Uterus (tissue), 4 donors: ENCODE data around the gene MACROD1. TPM values are rescaled to one million over a fixed set of nuclear protein-coding genes. Genes with fewer than 3 reads are reported as not detected.
"Not testable (repeated sequence)": the region's sequence is repeated elsewhere in the genome, so short reads cannot be mapped to it uniquely, and the experiment has no call there.

Experiments used
- DNase-seq, 2 donors: peaks; one replicate each; pipeline ENCODE4 v3.0.0-alpha.2; 2019 to 2020
- H3K27ac ChIP-seq, 2 donors: fragments of 200-600 bp; sonication (generic); 1 replicate in 1 of 2; 2 replicates in 1 of 2; pipeline ENCODE4 v1.5.1; 2016 to 2018
- H3K27me3 ChIP-seq, 2 donors: fragments of 200-600 bp; sonication (generic); one replicate each; pipeline ENCODE4 v1.5.1; 2018 to 2019; ENCODE audit warnings: control low read depth in 1 of 2
- H3K36me3 ChIP-seq, 2 donors: fragments of 200-600 bp; sonication (generic); one replicate each; pipeline ENCODE4 v1.5.1; 2019; ENCODE audit warnings: control low read depth in 1 of 2
- H3K4me1 ChIP-seq, 2 donors: fragments of 200-600 bp; sonication (generic); one replicate each; pipeline ENCODE4 v1.5.1; 2018 to 2019; ENCODE audit warnings: control low read depth in 1 of 2
- H3K4me3 ChIP-seq, 2 donors: fragments of 200-600 bp; sonication (generic); 1 replicate in 1 of 2; 2 replicates in 1 of 2; pipeline ENCODE4 v1.5.1; 2018 to 2019; ENCODE audit warnings: mild to moderate bottlenecking in 1 of 2
- H3K9me3 ChIP-seq, 2 donors: fragments of 200-600 bp; sonication (generic); one replicate each; pipeline ENCODE4 v1.5.1; 2019; ENCODE audit warnings: control low read depth in 1 of 2
- POLR2A ChIP-seq, 2 donors: fragments of 450-650 bp; IDR thresholded peaks; one replicate each; pipeline ENCODE4 v1.6.1; 2016; ENCODE audit warnings: antibody characterized with exemption in 2 of 2, mild to moderate bottlenecking in 1 of 2, moderate library complexity in 1 of 2
- intact Hi-C: fragments of 100-400 bp; cut with DNase I; formaldehyde crosslinking; loops from one replicate; pipeline ENCODE4 v1.15.1; 2023; ENCODE audit warnings: low total_unique reads
- total RNA-seq, 4 donors: library from RNA; depleted of rRNA in 3 of 4; stranded (reverse); fragments of >200 nt in 3 of 4; gene quantifications; one replicate each; pipeline versions ENCODE4 v1.1.0 to v1.2.4, GENCODE V29; 2014 to 2023
- TF ChIP-seq, protein P1 (sequence below), 4 experiments: fragments of 200-600 bp in 2 of 4; fragments of 450-650 bp in 2 of 4; sonication (generic) in 2 of 4; IDR thresholded peaks; one replicate each; pipeline ENCODE4 v1.5.1; 2016 to 2019; ENCODE audit warnings: antibody characterized with exemption in 4 of 4, mild to moderate bottlenecking in 2 of 4, moderate library complexity in 1 of 4
- donor health status: DM: yes; HTN: yes; CAD: no.

Gene MACROD1
- total RNA-seq, 4 donors from 2014 or later, result 1.8 to 27.1 (median 6.6) TPM

- TF ChIP-seq, protein P1, sequence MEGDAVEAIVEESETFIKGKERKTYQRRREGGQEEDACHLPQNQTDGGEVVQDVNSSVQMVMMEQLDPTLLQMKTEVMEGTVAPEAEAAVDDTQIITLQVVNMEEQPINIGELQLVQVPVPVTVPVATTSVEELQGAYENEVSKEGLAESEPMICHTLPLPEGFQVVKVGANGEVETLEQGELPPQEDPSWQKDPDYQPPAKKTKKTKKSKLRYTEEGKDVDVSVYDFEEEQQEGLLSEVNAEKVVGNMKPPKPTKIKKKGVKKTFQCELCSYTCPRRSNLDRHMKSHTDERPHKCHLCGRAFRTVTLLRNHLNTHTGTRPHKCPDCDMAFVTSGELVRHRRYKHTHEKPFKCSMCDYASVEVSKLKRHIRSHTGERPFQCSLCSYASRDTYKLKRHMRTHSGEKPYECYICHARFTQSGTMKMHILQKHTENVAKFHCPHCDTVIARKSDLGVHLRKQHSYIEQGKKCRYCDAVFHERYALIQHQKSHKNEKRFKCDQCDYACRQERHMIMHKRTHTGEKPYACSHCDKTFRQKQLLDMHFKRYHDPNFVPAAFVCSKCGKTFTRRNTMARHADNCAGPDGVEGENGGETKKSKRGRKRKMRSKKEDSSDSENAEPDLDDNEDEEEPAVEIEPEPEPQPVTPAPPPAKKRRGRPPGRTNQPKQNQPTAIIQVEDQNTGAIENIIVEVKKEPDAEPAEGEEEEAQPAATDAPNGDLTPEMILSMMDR (IDR thresholded peaks at IDR 0.05), result peak in 1 of 4 experiments; percentile 7
- TF ChIP-seq POLR2A (IDR thresholded peaks at IDR 0.05), result no peak
- no peaks in the 10 kb centered on the region for H3K9me3 ChIP-seq
- intact Hi-C loops, result no loop called here
- peak overlapping the region; percentile 68 for H3K27ac ChIP-seq
- H3K27me3 ChIP-seq, result no peaks in the 10 kb centered on the region
- no peak for DNase-seq
- no peaks in the 10 kb centered on the region for H3K36me3 ChIP-seq
- H3K4me1 ChIP-seq, result peaks cover 0 to 10% of the 10 kb centered on the region in 2 donors
- peak overlapping the region; percentile 53 to 63 for H3K4me3 ChIP-seq
Measured at GRCh38 chr11:64165481-64165841, 452 bp downstream of the MACROD1 start.

DNA sequence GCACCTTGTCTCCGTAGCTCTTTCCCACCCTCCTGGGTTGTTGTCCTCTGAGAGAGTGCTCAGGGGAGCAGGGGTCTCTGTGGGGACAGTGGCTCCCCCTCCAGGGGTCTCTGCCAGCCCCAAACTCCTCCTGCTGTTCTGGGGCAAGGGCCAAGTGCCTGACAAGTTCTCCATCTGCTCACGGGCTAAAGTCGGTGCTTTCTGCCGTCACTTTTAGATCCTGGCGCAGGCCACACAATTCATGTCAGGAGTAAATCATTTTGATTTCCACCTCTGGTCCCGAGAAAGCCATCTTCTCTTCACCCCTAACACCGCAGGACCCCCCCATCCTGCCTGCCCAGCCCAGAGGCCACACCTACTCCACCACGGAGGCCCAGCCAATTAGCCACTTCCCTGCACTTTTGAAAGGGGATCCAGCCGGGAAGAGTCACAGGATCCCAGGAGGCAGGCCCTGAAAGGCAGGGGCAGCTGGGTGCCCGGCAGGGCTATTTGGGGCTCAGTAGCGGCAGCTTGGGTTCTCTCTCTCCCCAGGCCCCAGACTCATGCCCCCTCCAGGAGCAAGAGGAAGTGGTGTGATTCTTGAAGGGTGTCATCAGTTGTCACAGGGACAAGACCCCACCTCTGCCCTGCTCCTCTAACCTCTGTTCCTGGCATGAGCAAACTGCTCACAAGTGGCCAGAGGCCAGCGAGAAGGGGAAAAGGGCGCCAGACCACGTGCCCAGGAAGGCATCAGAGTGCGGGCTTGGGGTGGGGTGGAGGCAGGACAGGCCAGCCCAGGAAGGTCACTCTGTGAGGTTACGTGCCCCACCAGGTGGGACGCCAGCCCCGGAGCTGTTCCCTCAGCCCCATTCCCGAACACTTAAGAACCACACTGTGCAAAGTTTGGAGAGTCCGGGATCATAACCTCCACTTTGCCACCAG, 1.3 kb downstream of the MACROD1 start:
- Histone ChIP-seq H3K27ac (peak overlapping the region; percentile 68), H3K36me3 (no peaks in the 10 kb centered on the region), H3K4me1 (peaks cover 0 to 10% of the 10 kb centered on the region in 2 donors), H3K4me3 (peak overlapping the region; percentile 53 to 63), H3K9me3 (no peaks in the 10 kb centered on the region), H3K27me3 (no peaks in the 10 kb centered on the region)
- intact Hi-C loops, result no loop called here
- TF ChIP-seq, protein P1 (IDR thresholded peaks at IDR 0.05), result no peak
- TF ChIP-seq POLR2A (IDR thresholded peaks at IDR 0.05), result no peak
- DNase-seq, result no peak

GRCh38 chr11:64163951-64164350, 2.0 kb downstream of the MACROD1 start:
- Histone ChIP-seq H3K27ac (no peak overlapping the region), H3K4me3 (no peak overlapping the region), H3K27me3 (no peaks in the 10 kb centered on the region), H3K4me1 (peaks cover 0 to 10% of the 10 kb centered on the region in 2 donors), H3K36me3 (no peaks in the 10 kb centered on the region), H3K9me3 (no peaks in the 10 kb centered on the region)
- no peak for DNase-seq
- TF ChIP-seq, protein P1 (IDR thresholded peaks at IDR 0.05), result no peak
- no peak for TF ChIP-seq POLR2A (IDR thresholded peaks at IDR 0.05)
- intact Hi-C loops, result no loop called here

DNA sequence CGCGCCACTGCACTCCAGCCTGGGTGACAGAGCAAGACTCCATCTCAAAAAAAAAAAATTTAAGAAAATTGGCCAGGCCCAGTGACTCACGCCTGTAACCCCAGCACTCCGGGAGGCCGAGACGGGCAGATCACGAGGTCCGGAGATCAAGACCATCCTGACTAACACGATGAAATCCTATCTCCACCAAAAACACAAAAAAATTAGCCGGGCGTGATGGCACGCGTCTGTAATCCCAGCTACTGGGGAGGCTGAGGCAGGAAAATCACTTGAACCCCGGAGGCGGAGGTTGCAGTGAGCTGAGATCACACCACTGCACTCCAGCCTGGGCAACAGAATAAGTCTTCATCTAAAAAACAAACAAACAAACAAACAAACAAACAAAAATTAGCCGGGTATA, 3.1 kb downstream of the MACROD1 start:
- H3K27me3 ChIP-seq, DNase-seq, H3K27ac ChIP-seq, intact Hi-C loops, H3K4me3 ChIP-seq, H3K36me3 ChIP-seq, H3K9me3 ChIP-seq: not testable (repeated sequence)
- H3K4me1 ChIP-seq, result peaks cover 0 to 10% of the 10 kb centered on the region in 2 donors

DNA sequence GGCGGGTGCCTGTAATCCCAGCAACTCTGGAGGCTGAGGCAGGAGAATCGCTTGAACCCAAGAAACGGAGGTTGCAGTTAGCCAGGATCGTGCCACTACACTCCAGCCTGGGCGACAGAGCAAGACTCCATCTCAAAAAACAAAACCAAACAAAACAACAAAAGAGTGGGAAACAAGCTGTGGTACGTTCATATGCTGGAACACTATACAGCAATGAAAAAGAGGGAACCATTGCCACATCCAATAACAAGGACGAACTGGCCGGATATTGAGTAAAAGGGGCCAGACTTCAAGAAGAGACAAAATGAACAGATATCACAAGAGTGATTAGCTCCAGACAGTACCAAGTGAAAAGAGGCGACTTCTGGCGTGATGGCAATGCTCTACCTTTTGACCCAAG, 4.9 kb downstream of the MACROD1 start:
- H3K4me1 ChIP-seq, result peaks cover 0 to 10% of the 10 kb centered on the region in 2 donors
- TF ChIP-seq POLR2A (IDR thresholded peaks at IDR 0.05), result no peak
- TF ChIP-seq, protein P1 (IDR thresholded peaks at IDR 0.05), result no peak
- H3K36me3 ChIP-seq, result no peaks in the 10 kb centered on the region
- intact Hi-C loops, result no loop called here
- no peaks in the 10 kb centered on the region for H3K27me3 ChIP-seq
- DNase-seq, result no peak
- no peak overlapping the region for H3K4me3 ChIP-seq
- no peak overlapping the region for H3K27ac ChIP-seq
- no peaks in the 10 kb centered on the region for H3K9me3 ChIP-seq
